ENCODE results near the gene RABEP2.
"Not testable (repeated sequence)": the region's sequence is repeated elsewhere in the genome, so short reads cannot be mapped to it uniquely, and the experiment has no call there.

Gene RABEP2

GRCh38 chr16:28904363-28904762, 20.7 kb downstream of the RABEP2 start:
- in situ Hi-C loops (cut with MboI; ENCODE audit: low sequenced_read_pairs) = no loop called here

- in situ Hi-C loops (cut with MboI; ENCODE audit: low sequenced_read_pairs) = no loop called here
Observed at GRCh38 chr16:28903344-28904042, 21.5 kb downstream of the RABEP2 start.

DNA sequence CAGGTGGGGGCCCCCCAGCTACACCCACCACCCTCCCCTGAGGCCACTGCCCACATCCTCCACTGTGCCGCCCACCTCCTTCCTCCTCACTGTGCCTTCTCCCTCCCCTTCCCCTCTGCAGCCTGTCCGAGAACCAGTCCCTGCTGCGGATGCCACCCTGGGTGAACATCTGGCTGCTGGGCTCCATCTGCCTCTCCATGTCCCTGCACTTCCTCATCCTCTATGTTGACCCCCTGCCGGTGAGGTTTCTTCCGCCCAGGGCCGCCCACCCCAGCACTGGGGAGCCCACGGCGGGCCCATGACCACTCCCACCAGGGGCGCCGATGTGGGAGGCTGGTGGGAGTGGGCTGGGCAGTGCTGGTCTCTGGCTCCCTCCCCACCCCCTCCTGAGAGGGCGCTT, 22.1 kb downstream of the RABEP2 start:
- in situ Hi-C loops (cut with MboI; ENCODE audit: low sequenced_read_pairs) = no loop called here

DNA sequence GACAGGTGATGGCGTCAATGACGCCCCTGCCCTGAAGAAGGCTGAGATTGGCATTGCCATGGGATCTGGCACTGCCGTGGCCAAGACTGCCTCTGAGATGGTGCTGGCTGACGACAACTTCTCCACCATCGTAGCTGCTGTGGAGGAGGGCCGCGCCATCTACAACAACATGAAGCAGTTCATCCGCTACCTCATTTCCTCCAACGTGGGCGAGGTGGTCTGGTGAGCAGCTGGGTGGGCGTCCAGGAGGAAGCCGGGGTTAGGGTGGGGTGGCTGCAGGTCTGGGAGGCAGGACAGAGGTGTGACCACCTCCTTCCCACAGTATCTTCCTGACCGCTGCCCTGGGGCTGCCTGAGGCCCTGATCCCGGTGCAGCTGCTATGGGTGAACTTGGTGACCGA, 23.2 kb downstream of the RABEP2 start:
- in situ Hi-C loops (cut with MboI; ENCODE audit: low sequenced_read_pairs) = no loop called here

GRCh38 chr16:28900601-28901000, 24.4 kb downstream of the RABEP2 start:
- in situ Hi-C loops (cut with MboI; ENCODE audit: low sequenced_read_pairs) = no loop called here

- in situ Hi-C loops (cut with MboI; ENCODE audit: low sequenced_read_pairs) = no loop called here
Observed at GRCh38 chr16:28899882-28900590, 25.0 kb downstream of the RABEP2 start.

DNA sequence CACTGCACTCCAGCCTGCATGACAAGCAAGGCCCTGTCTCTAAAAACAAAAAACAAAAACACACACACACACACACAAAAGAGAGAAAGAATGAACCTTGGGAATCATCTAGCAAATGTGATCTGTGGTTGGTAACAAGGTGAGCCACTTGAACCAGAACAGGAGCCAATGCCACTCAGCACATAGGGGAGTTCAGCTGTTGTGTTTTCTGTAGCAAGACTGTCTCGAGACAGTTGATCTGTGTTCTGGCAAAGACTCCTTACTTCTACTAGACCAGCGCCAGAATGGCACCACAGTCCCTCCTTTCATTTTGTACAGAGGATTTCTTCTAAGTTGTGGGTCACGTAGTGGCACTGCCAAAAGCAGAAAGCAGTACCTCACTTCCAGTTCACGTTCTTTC, 26.1 kb downstream of the RABEP2 start:
- in situ Hi-C loops (cut with MboI; ENCODE audit: low sequenced_read_pairs) = no loop called here

GRCh38 chr16:28898266-28898665, 26.8 kb downstream of the RABEP2 start:
- in situ Hi-C loops (cut with MboI; ENCODE audit: low sequenced_read_pairs) = no loop called here

GRCh38 chr16:28897826-28898225, 27.2 kb downstream of the RABEP2 start:
- in situ Hi-C loops (cut with MboI; ENCODE audit: low sequenced_read_pairs) = no loop called here

GRCh38 chr16:28895609-28896008, 29.4 kb downstream of the RABEP2 start:
- in situ Hi-C loops (cut with MboI; ENCODE audit: low sequenced_read_pairs) = no loop called here

- in situ Hi-C loops (cut with MboI; ENCODE audit: low sequenced_read_pairs) = no loop called here
Observed at GRCh38 chr16:28893291-28893690, 31.7 kb downstream of the RABEP2 start.

DNA sequence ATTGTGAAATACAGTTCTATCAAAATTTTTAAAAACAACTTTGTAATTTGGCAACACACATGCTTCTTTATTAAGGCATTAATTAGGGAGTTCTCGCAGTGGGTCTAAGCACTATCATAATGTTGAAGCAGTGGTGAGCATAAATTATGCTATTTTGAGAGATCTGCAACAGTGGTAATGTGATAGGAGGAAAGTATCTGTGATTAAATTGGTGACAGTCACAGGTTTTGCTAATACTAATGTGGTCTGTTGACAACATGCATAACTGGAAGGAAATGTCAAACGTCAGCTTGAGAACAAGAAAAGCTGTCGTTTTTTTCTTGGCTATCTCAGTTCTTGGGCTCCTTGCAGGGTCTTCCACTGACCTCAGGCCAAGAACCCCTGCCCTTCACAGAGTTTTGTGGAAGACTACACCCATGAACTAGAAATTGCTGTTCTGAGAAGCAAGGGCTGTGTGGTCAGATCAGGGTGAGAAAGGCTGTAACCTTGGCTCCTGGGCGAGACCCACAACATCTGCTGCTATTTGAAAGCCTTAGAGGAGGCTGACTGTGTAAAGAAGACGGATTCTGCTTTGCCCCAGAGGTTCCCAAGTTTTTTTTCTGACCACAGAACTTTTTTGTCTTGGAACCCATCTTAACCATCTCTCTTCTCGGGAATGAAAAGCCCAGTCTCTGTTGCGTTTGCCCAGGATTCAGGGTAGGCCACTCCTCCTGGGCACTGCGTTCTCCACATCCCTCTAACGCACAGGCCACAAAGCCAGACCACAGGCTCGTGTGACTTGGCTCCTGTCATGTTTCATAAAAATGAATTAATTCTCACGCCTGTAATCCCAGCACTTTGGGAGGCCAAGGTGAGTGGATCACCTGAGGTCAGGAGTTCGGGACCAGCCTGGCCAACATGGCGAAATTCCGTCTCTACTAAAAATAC, 32.8 kb downstream of the RABEP2 start:
- in situ Hi-C loops (cut with MboI; ENCODE audit: low sequenced_read_pairs) = no loop called here

DNA sequence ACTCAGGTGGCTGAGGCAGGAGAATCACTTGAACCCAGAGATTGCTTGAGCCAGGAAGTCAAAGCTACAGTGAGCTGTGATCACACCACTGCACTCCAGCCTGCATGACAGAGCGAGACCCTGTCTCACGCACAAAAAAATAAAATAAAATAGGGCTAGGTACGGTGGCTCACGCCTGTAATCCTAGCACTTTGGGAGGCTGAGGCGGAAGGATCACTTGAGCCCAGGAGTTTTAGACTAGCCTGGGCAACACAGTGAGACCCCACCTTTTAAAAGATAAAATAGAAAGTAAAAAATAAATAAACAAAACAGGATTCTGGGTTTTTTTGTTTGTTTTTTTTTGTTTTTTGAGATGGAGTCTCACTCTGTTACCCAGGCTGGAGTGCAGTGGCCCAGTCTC, 34.7 kb downstream of the RABEP2 start:
- in situ Hi-C loops (cut with MboI; ENCODE audit: low sequenced_read_pairs) = not testable (repeated sequence)

DNA sequence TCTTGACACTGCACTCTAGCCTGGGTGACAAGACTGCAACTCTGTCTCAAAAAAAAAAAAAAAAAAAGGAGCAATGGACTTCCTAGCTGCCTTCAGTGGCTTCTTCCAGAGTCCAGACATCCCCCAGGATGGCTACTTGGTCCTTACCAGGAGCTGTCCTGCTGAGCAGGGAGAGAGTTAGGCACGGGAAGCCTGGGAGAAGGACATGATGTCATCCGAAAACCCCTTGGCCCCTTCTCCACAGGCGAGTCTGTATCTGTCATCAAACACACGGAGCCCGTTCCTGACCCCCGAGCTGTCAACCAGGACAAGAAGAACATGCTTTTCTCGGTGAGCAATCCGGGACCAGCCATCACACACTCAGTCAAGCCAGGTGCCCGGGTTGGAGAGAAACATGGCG, 38.1 kb downstream of the RABEP2 start:
- in situ Hi-C loops (cut with MboI; ENCODE audit: low sequenced_read_pairs) = no loop called here

DNA sequence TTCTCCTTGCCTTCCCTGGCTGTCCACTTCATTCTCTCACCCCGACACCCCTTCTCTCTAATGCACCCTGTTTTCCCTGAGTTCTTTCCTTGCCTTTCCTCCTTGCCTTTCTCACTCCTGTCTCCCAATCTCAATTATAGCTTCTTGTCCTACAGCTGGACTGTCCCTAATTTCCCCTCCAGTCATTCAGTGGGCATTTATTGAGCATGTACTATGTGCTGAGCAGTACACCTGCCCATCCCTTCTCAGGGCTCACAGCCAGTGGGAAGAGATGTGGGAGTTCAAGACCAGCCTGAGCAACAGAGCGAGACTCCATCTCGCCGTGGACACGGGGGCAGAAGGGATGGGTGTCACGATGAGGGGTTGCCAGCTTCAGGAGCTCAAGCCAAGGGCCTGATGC, 41.0 kb downstream of the RABEP2 start:
- in situ Hi-C loops (cut with MboI; ENCODE audit: low sequenced_read_pairs) = no loop called here

DNA sequence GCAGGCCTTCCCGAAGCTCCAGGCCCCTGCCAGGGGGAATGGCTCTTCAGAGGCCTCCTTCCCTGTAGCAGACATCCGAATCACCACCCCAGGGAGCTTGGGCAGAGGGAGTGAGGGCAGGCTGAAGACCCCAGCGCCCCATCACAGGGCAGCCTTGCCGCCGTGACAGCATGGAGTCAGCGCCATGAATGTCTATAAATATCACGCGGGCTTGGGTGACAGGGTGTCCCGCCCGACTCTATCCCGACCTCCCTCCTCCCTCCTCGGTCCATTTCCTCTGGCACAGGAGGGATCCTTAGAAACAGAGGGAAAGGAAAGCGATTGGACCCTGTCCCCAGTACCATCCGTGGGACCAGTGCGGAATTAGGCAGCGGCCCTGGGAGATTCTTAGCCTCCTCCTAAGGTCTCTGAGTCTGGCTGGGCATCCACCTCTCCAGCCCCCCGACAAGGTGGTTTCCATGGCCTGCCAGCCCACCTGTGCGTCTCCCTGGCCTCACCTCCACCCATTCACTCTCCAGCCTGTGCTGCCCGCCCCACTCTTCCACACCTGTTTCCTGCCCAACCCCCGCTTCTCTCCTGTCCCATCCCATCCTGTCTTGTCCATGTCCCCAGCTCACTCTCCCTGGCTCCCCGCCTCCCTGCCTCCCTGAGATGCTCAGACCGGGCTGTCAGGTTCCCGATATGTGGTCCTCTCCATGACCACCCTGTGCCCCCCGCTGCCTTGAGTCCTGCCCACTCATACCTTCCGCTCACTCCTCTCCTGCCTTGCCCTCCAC, 41.6 kb downstream of the RABEP2 start:
- in situ Hi-C loops (cut with MboI; ENCODE audit: low sequenced_read_pairs) = no loop called here

GRCh38 chr16:28882551-28883160, 42.4 kb downstream of the RABEP2 start:
- in situ Hi-C loops (cut with MboI; ENCODE audit: low sequenced_read_pairs) = no loop called here

DNA sequence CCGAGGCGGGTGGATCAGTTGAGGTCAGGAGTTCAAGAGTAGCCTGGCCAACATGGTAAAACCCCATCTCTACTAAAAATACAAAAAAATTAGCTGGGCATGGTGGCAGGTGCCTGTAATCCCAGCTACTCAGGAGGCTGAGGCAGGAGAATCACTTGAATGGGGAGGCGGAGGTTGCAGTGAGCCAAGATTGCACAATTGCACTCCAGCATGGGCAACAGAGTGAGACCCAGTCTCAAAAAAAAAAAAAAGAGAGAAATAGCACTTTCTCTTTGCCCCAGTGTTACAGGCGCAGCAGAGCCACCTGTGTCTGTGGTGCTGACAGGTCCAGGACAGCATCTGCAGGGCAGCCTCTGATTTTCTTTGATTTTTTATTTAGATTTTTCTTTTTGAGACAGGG, 43.5 kb downstream of the RABEP2 start:
- in situ Hi-C loops (cut with MboI; ENCODE audit: low sequenced_read_pairs) = not testable (repeated sequence)

GRCh38 chr16:28880955-28881354, 44.1 kb downstream of the RABEP2 start:
- in situ Hi-C loops (cut with MboI; ENCODE audit: low sequenced_read_pairs) = no loop called here

DNA sequence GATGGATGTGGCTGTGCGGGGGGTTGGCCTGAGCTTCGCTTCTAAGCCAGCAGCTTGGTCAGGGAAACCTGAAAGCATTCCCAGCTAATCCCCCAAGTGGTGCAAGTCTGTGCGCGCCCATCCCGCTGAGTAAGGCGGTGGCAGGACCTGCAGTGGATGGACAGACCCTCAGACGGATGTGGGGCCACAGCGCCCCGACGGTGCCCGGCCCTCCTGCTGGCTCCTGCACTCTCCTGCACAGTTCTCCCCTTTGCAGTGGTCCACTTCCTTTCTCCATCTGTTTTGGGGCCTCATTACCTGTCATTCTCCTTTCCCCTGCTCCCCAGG, 44.5 kb downstream of the RABEP2 start:
- in situ Hi-C loops (cut with MboI; ENCODE audit: low sequenced_read_pairs) = no loop called here

Data from hTERT RPE-1 (cell line).